Panc1 (cell line): ENCODE measurements around the gene MARK4. TPM values are rescaled to one million over a fixed set of nuclear protein-coding genes. Genes with fewer than 3 reads are reported as not detected.
"Not testable (repeated sequence)": the region's sequence is repeated elsewhere in the genome, so short reads cannot be mapped to it uniquely, and the experiment has no call there.

ENCODE experiments used
- ATAC-seq: fragments of 200-7000 bp; cut with Tn5 transposase; 2 replicates; pipeline ENCODE4 v1.9.1; 2020; ENCODE audit warnings: mild to moderate bottlenecking, moderate library complexity
- BruUV-seq: library from RNA; stranded (reverse); fragments of 400-500 nt; replicated peaks from 2 replicates; lab custom pipeline; 2021; lab: Mats Ljungman, UMichigan
- CTCF ChIA-PET: fragments of 300-600 bp; sonication (Branson Sonifier 250); formaldehyde crosslinking; loops from one replicate; lab custom pipeline; 2022; ENCODE audit warnings: antibody characterized with exemption; lab: Charles Lee
- POLR2A ChIA-PET: fragments of 300-600 bp; sonication (Branson Sonifier 250); formaldehyde crosslinking; loops from one replicate; lab custom pipeline; 2022; ENCODE audit warnings: antibody characterized with exemption; lab: Charles Lee
- DNase-seq: peaks from one replicate; pipeline ENCODE4 v3.0.0-alpha.2; 2010; ENCODE audit warnings: low read depth, low spot score
- H3K27ac ChIP-seq: 2 replicates; pipeline ENCODE4 v1.5.1; 2011; ENCODE audit warnings: mild to moderate bottlenecking, low read length, inconsistent platforms
- H3K27me3 ChIP-seq: fragments of 200-500 bp; sonication (Bioruptor generic); 2 replicates; pipeline ENCODE4 v1.6.0; 2014; ENCODE audit warnings: low read length, inconsistent platforms; ENCODE audit not compliant: control insufficient read depth, insufficient read depth
- H3K36me3 ChIP-seq: fragments of 200-500 bp; sonication (Bioruptor generic); 2 replicates; pipeline ENCODE4 v1.5.1; 2014; ENCODE audit warnings: inconsistent platforms, mild to moderate bottlenecking, low read length, moderate library complexity; ENCODE audit not compliant: control insufficient read depth, insufficient read depth
- H3K4me1 ChIP-seq: 2 replicates; pipeline ENCODE4 v1.5.1; 2011; ENCODE audit warnings: inconsistent platforms, mild to moderate bottlenecking, low read length, moderate library complexity; ENCODE audit not compliant: control insufficient read depth, insufficient read depth
- H3K4me3 ChIP-seq, 2 experiments: 2 replicates each; pipeline ENCODE4 v1.5.1; 2011 to 2012; ENCODE audit warnings: low read depth in 2 of 2, low read length in 2 of 2, mild to moderate bottlenecking in 2 of 2, inconsistent platforms in 1 of 2, moderate library complexity in 1 of 2
- H3K9me3 ChIP-seq: fragments of 200-500 bp; sonication (Bioruptor generic); 2 replicates; pipeline ENCODE4 v1.5.1; 2014; ENCODE audit warnings: low read depth, mild to moderate bottlenecking, inconsistent platforms, low read length, moderate library complexity; ENCODE audit not compliant: control insufficient read depth, insufficient read depth
- CTCF ChIP-seq: fragments of 450-650 bp; IDR thresholded peaks from 2 replicates; pipeline ENCODE4 v1.5.1; 2017; ENCODE audit warnings: mild to moderate bottlenecking
- POLR2AphosphoS5 ChIP-seq: IDR thresholded peaks from 2 replicates; pipeline ENCODE4 v1.6.1; 2012; ENCODE audit warnings: mild to moderate bottlenecking, low read depth, low read length, moderate library complexity
- REST ChIP-seq, 2 experiments: IDR thresholded peaks; 2 replicates each; pipeline ENCODE4 v1.6.1; 2011 to 2012; ENCODE audit warnings: low read depth in 2 of 2, control low read depth in 1 of 2, low read length in 1 of 2, mild to moderate bottlenecking in 1 of 2, moderate library complexity in 1 of 2; ENCODE audit not compliant: insufficient read depth in 1 of 2
- SIN3A ChIP-seq: IDR thresholded peaks from 2 replicates; pipeline ENCODE4 v1.6.1; 2012; ENCODE audit warnings: low read depth, mild to moderate bottlenecking, low read length, moderate library complexity, borderline replicate concordance; ENCODE audit not compliant: insufficient read depth
- TCF7L2 ChIP-seq: IDR thresholded peaks from 2 replicates; pipeline ENCODE4 v1.6.1; 2011; ENCODE audit warnings: mild to moderate bottlenecking, low read depth, low read length, inconsistent platforms
- in situ Hi-C: cut with HindIII; loops from 2 replicates; pipeline ENCODE4 v1.10.0; 2016; ENCODE audit warnings: low sequenced_read_pairs, low pct_unique_long_range_greater_than_20kb
- intact Hi-C: fragments of 100-400 bp; cut with micrococcal nuclease; formaldehyde crosslinking; loops from one replicate; pipeline ENCODE4 v1.10.0; 2022; ENCODE audit not compliant: unreplicated experiment
- total RNA-seq: library from RNA; stranded (reverse); gene quantifications from one replicate; pipeline ENCODE4 v1.2.1, GENCODE V29; 2021; ENCODE audit not compliant: unreplicated experiment

Gene MARK4
- total RNA-seq, 1 experiment from 2014 or later = 21.6 TPM

GRCh38 chr19:45223879-45224278 is 27.2 kb upstream of the MARK4 start:
- no TSS peak for BruUV-seq
- TF ChIP-seq SIN3A (no peak), POLR2AphosphoS5 (no peak), CTCF (no peak), TCF7L2 (no peak), REST (IDR thresholded peaks at IDR 0.05; ENCODE audit: insufficient read depth in 1 of 2, low read depth in 2 of 2, low read length in 1 of 2) (no peak)
- no peak for ATAC-seq
- no peak for DNase-seq
- in situ Hi-C loops = no loop called here
- Histone ChIP-seq H3K9me3 (no peaks in the 10 kb centered on the region), H3K27me3 (no peaks in the 10 kb centered on the region), H3K4me3 (no peak overlapping the region), H3K36me3 (no peaks in the 10 kb centered on the region), H3K4me1 (no peaks in the 10 kb centered on the region), H3K27ac (no peak overlapping the region)
- ChIA-PET POLR2A (no interaction called here), CTCF (no interaction called here)
- intact Hi-C loops = no loop called here

GRCh38 chr19:45224645-45225044 is 26.4 kb upstream of the MARK4 start:
- TF ChIP-seq TCF7L2 (no peak), REST (IDR thresholded peaks at IDR 0.05; ENCODE audit: insufficient read depth in 1 of 2, low read depth in 2 of 2, low read length in 1 of 2) (no peak), POLR2AphosphoS5 (no peak), SIN3A (no peak), CTCF (no peak)
- Histone ChIP-seq H3K9me3 (no peaks in the 10 kb centered on the region), H3K4me1 (no peaks in the 10 kb centered on the region), H3K27me3 (no peaks in the 10 kb centered on the region), H3K36me3 (no peaks in the 10 kb centered on the region), H3K4me3 (no peak overlapping the region), H3K27ac (no peak overlapping the region)
- ChIA-PET CTCF (no interaction called here), POLR2A (no interaction called here)
- DNase-seq = no peak
- in situ Hi-C loops = no loop called here
- ATAC-seq = no peak
- BruUV-seq = no TSS peak
- intact Hi-C loops = no loop called here

- POLR2A ChIA-PET, H3K27me3 ChIP-seq, ATAC-seq, CTCF ChIA-PET, H3K4me3 ChIP-seq, H3K9me3 ChIP-seq, H3K36me3 ChIP-seq, H3K27ac ChIP-seq, in situ Hi-C loops, intact Hi-C loops, BruUV-seq, DNase-seq, H3K4me1 ChIP-seq: not testable (repeated sequence)
Measured at GRCh38 chr19:45229056-45229455, 22.0 kb upstream of the MARK4 start.
